ENCODE measurements around the gene SYT2. TPM values are rescaled to one million over a fixed set of nuclear protein-coding genes. Genes with fewer than 3 reads are reported as not detected.
"Not testable (repeated sequence)": the region's sequence is repeated elsewhere in the genome, so short reads cannot be mapped to it uniquely, and the experiment has no call there.

Gene SYT2
- total RNA-seq, 1 donor = not detected

GRCh38 chr1:202638019-202638700, 72.1 kb downstream of the SYT2 start:
- TF ChIP-seq, protein P1, sequence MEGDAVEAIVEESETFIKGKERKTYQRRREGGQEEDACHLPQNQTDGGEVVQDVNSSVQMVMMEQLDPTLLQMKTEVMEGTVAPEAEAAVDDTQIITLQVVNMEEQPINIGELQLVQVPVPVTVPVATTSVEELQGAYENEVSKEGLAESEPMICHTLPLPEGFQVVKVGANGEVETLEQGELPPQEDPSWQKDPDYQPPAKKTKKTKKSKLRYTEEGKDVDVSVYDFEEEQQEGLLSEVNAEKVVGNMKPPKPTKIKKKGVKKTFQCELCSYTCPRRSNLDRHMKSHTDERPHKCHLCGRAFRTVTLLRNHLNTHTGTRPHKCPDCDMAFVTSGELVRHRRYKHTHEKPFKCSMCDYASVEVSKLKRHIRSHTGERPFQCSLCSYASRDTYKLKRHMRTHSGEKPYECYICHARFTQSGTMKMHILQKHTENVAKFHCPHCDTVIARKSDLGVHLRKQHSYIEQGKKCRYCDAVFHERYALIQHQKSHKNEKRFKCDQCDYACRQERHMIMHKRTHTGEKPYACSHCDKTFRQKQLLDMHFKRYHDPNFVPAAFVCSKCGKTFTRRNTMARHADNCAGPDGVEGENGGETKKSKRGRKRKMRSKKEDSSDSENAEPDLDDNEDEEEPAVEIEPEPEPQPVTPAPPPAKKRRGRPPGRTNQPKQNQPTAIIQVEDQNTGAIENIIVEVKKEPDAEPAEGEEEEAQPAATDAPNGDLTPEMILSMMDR (IDR thresholded peaks at IDR 0.05; ENCODE audit: insufficient read depth, low read length) = no peak
- DNase-seq (ENCODE audit: low read depth) = no peak

DNA sequence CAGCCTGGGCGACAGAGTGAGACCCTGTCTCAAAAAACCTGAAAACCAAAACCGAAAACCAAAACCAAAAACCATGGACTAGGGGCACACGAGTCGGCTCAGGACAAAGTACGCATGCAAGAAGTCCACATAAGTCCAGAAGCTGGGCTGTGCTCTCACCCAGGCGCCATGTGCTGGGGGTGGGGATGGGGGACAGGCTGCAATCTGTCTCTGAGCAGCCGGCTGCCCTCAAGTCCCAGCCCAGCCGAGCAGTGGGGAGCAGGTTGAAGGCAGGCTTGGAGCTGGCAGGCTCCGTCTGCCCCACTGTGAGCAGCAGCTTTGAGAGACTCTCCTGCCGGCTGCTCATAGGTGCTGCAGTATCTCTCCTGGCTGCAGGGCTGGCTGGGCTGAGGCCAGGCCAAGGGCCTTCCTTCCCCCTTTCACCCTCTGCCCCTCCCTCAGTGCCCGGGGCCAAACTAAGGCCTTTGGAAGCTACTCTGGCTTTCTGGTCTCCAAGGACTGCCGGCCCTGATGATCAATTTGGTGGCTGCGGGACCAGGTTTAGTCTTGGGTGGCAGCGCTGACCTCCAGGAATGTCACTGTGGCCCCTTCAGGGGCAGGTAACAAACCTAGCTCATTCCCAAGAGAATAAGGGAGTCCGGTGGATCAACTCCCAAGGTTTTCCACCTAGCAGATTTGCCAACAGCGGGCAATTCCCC, 72.8 kb downstream of the SYT2 start:
- DNase-seq (ENCODE audit: low read depth) = not testable (repeated sequence)

More at GRCh38 chr1:202638019-202638700, 72.1 kb downstream of the SYT2 start:
- no peak overlapping the region for H3K4me3 ChIP-seq (ENCODE audit: low read depth, low read length)

GRCh38 chr1:202636171-202636570, 74.1 kb downstream of the SYT2 start:
- DNase-seq (ENCODE audit: low read depth) = not testable (repeated sequence)

More for the DNA sequence above, 72.8 kb downstream of the SYT2 start:
- not testable (repeated sequence) for H3K4me3 ChIP-seq (ENCODE audit: low read depth, low read length)

GRCh38 chr1:202632241-202632640, 78.0 kb downstream of the SYT2 start:
- H3K4me3 ChIP-seq (ENCODE audit: low read depth, low read length) = no peak overlapping the region
- no peak for DNase-seq (ENCODE audit: low read depth)
- TF ChIP-seq, protein P1 (IDR thresholded peaks at IDR 0.05; ENCODE audit: insufficient read depth, low read length) = no peak

More at GRCh38 chr1:202636171-202636570, 74.1 kb downstream of the SYT2 start:
- not testable (repeated sequence) for H3K4me3 ChIP-seq (ENCODE audit: low read depth, low read length)

GRCh38 chr1:202631076-202631923, 79.0 kb downstream of the SYT2 start:
- DNase-seq (ENCODE audit: low read depth) = no peak
- no peak overlapping the region for H3K4me3 ChIP-seq (ENCODE audit: low read depth, low read length)
- TF ChIP-seq, protein P1 (IDR thresholded peaks at IDR 0.05; ENCODE audit: insufficient read depth, low read length) = no peak

- TF ChIP-seq, protein P1 (IDR thresholded peaks at IDR 0.05; ENCODE audit: insufficient read depth, low read length) = no peak
- H3K4me3 ChIP-seq (ENCODE audit: low read depth, low read length) = no peak overlapping the region
- DNase-seq (ENCODE audit: low read depth) = no peak
These were observed 79.7 kb downstream of the SYT2 start for GRCh38 chr1:202630541-202630940.

GRCh38 chr1:202630096-202630495, 80.2 kb downstream of the SYT2 start:
- not testable (repeated sequence) for H3K4me3 ChIP-seq (ENCODE audit: low read depth, low read length)

GRCh38 chr1:202629257-202629811, 80.9 kb downstream of the SYT2 start:
- H3K4me3 ChIP-seq (ENCODE audit: low read depth, low read length); DNase-seq (ENCODE audit: low read depth): not testable (repeated sequence)

More at GRCh38 chr1:202630096-202630495, 80.2 kb downstream of the SYT2 start:
- not testable (repeated sequence) for DNase-seq (ENCODE audit: low read depth)
